T1000 (cell line): ENCODE data around the gene CTSF.
"Not testable (repeated sequence)": the region's sequence is repeated elsewhere in the genome, so short reads cannot be mapped to it uniquely, and the experiment has no call there.

Experiments
- DNase-seq: peaks from one replicate; lab custom pipeline; 2025; ENCODE audit warnings: mixed read lengths; lab: John Stamatoyannopoulos, UW

The CTSF gene

DNA sequence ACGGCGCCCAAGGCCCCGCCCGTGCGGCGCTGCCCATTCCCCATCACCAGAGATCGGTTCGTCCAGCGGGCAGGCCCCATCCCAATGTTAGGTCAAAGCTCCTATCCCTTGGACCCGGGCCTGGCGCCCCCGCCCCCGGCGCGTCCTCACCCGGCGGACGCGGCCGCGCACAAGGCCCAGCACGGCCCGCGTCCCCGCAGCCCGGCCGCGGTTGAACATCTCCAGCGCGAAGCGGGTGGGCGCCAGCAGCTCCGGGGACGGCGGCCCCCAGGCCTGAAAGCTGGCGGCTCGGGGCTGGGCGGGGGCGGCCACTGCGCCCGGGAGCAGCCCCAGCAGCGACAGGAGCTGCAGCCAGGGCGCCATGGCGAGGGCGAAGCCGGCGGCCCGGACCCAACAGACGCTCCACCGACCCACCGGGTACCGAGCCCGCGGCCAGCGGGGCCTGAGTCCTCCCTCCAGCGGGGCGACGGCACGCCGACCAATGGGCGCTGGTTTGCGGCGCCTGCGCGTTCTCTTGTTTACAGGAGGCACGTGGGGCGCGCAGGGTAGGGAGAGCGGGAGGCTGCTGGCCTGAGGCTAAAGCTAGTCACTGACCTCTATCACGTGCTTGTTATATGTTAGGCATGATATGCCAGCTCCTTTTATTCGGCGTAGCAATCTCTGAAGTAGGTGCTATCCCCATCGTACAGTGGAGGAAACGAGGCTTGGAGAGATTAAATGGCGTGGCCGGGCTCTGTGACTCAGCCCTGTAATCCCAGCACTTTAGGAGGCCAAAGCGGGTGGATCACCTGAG lies at the start of gene CTSF:
CTSF (minus strand) TSS at position 483 of the 793 bp plus-strand sequence; CDS start at position 363, 120 bp downstream.
- DNase-seq = peak; percentile 61

DNA sequence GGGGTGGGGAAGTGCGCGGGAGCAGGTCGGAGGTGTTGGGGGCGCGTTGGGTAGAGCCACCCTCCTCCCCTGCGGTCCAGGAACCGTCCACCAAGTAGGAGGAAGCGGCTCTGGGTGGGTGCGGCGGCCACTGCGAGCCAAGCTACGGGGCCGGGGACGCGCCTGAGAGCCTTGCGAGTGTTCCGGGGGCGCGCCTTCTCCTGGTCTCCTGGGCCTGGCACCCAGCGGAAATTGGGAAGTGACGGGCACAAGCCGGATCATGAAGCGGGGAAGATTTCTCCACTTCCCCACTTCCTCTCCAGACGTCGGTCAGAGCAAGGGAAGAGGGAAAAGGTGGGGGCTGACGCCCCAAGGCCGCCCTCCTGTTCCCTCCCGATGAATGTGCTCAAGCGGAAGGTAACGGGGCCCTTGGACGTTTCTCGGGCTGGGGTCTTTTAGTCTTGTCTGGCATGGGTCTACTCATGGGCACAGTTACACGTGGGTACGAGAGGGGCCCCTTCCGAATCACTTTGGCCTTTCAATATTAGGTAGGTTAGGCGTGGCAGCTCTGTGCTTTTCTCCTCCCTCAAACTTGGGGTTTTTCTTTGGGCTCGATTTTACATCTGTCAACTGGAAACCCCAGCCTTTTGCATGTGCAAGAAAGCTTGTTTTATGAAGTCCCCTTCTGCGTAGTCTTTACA lies 48.9 kb upstream of the CTSF start:
- no peak for DNase-seq

DNA sequence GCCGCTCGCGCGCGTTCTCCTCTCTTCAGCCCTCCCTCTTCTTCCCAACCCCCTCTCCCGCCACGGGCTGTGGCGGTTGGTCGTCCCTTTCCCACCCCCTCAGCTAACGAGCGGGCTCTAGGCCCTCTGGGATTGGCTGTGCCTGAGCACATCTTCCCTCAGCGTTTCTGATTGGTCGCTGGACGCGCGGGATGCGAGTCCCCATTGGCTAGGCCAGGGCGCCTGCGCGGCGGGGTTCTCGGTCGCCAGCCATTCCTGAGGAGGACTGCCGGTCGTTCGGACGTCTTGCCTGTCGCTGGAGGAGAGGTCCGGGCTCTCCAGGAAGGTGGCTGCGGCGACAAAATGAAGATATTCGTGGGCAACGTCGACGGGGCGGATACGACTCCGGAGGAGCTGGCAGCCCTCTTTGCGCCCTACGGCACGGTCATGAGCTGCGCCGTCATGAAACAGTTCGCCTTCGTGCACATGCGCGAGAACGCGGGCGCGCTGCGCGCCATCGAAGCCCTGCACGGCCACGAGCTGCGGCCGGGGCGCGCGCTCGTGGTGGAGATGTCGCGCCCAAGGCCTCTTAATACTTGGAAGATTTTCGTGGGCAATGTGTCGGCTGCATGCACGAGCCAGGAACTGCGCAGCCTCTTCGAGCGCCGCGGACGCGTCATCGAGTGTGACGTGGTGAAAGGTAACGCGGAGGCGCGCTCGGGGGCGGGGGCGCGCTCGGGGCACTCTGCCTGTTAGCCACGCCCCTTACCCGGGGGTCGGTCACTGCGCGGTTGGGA lies 48.2 kb upstream of the CTSF start, which contains the start of gene RBM14:
RBM14 (plus strand) TSS at position 252 of the 776 bp plus-strand sequence; CDS start at position 343, 91 bp downstream.
- DNase-seq = peak; percentile 99

DNA sequence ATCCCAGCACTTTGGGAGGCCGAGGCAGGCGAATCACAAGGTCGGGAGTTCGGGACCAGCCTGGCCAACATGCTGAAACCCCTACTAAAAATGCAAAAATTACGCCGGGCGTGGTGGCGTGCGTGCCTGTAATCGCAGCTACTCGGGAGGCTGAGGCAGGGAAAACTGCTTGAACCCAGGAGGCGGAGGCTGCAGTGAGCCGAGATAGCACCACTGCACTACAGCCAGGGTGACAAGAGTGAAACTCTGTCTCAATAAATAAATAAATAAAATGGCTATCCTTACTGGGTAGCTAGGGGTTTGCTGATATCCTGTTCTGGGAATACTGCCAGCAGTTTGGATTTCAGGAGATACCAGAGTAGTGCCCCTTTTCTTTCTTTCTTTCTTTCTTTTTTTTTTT lies 45.7 kb upstream of the CTSF start:
- DNase-seq = no peak

DNA sequence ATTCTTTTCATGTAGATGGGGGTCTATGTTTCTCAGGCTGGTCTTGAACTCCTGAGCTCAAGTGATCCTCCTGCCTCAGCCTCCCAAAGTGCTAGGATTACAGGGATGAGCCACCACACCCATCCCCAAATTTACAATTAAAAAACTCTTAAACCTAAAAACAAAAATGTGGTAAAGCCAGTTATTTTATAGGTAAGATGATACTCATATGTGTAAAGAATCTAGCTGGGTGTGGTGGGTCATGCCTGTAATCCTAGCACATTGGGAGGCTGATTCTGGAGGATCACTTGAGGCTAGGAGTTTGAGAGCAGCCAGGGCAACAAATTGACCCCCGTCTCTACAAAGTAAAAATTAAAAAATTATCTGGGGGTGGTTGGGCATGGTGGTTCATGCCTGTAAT lies 44.1 kb upstream of the CTSF start:
- DNase-seq = no peak

DNA sequence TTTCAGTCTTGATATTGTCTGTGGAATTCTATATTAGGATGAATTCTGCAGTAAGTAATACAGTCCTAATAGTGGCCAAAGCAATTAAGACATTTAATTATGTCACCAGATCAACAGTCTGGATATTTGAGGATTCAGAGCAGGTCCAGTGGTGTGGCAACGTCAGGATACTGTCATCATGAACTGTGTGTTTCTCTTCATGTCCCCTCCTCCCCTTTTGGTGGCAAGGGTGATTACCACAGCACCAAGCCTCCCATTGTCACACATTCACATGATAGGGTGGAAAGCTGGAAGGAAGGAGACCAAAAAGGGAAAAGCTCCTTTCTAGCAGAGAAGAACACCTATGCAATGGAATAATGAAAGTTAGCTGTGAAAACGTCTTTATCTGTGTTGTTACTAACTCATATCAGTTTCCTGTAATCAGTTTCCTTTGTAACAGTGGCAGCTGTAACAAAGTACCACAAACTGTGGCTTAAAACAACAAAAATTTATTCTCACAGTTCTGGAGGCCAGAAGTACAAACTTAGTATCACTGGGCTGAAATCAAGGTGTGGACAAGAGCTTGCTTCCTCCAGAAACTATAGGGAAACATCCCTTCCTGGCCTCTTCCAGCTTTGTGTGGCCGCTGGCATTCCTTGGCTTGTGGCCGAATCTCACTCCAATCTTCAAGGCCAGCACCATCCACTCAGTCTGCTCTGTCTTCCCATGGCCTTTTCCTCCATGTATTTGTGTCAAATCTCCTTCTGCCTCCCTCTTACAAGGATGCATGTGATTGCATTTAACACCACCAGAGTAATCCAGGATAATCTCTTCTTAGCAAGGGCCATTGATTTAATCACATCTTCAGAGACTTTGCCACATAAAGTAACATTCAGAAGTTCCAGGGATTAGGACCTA lies 41.6 kb upstream of the CTSF start:
- DNase-seq = no peak

DNA sequence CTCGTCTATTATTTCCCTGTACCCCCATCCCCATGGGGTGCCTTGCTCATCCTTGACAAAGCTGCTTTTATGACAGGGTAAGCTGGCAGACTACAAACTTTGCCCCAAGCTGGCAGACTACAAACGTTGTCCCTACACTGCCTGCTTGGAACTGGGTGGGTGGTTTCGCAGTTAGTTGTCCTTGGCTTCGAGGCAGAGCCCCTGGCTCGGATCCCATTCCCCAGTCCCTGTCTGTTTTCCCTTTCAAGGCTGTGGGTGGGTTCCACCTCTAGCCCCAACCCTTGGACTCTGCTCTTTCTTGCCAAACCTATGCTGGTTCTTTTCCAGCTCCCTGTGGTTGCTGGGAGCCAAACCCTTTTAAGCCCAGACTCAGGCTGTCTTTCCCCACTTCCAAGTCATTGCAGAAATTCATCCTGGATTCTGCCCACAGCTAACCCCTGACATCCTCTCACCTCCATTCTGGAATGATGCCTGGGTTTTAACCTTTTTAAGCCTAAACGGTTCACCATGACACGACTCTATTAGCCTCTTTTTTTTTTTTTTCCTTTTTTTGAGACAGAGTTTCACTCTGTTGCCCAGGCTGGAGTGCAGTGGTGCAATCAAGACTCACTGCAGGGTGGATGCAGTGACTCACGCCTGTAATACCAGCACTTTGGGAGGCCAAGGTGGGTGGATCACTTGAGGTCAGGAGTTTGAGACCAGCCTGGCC lies 38.9 kb upstream of the CTSF start:
- peak; percentile 59 for DNase-seq

DNA sequence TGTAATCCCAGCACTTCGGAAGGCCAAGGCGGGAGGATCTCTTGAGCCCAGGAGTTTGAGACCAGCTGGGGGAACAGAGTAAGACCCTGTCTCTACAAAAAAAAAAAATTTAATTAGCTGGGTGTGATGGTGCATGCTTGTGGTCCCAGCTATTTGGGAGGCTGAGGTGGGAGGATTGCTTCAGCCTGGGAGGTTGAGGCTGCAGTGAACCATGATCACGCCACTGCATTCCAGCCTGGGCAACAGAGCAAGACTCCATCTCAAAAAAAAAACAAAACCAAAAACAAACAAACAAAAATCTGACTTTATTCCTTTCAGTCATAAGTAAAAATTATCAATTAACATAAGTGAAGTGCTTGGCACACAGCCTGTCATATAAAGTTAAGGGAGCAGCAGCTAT lies 38.2 kb upstream of the CTSF start:
- DNase-seq = not testable (repeated sequence)

DNA sequence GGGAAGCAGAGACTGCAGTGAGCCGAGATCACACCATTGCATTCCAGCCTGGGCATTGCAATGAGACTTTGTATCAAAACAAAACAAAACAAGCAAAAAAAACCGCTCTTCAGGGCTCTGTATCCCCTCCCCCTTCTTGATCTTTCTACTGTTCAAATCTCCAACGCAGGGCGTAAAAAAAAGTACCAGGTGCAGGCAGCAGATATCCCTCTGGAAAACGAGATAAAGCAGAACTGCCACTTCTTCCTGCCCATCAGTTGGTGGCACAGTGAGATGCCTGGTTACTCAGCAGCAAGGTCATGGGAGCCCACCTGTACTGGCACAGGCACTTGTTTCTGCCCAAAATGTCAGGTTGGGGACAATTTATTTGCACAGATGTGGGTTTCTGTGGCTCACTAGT lies 35.7 kb upstream of the CTSF start:
- no peak for DNase-seq

DNA sequence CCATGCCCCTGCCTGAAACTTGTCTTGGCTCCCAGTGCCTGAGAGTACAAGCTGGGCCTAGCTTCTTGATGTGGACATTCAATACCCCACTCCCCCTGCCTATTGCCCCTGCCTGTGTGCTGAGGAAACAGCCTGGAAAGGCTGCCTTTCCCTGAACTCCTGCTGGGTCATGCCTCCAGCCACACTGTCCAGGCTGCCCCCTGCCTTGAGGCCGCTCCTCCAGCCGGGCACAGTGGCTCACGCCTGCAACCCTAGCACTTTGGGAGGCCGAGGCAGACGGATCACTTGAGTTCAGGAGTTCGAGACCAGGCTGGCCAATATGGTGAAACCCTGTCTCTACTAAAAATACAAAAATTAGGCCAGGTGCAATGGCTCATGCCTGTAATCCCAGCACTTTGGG lies 34.7 kb upstream of the CTSF start:
- no peak for DNase-seq

DNA sequence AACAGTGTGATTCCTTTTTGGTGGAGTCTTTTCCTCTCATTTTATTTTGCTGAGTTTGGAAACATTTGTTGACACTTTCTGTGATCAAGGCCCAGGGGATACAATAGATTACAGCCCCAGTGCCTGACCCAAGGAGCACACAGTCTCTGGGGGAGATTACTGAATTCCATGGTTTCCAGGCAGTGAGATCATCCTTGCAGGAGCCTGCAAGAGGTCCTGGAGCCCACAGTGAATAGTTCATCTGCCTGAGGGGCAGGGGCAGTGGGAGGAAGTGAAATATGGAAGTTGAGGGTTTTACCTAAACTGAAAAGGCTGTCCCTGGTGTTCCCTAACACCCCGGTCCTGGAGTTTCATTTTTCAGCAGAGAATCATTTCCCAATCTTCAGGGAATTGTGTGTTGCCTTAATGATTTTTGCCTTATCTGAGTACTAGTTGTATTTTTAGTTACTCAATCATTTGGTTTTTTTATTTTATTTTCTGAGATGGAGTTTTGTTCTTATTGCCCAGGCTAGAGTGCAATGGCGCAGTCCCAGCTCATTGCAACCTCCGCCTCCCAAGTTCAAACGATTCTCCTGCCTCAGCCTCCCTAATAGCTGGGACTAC lies 32.3 kb upstream of the CTSF start:
- no peak for DNase-seq

DNA sequence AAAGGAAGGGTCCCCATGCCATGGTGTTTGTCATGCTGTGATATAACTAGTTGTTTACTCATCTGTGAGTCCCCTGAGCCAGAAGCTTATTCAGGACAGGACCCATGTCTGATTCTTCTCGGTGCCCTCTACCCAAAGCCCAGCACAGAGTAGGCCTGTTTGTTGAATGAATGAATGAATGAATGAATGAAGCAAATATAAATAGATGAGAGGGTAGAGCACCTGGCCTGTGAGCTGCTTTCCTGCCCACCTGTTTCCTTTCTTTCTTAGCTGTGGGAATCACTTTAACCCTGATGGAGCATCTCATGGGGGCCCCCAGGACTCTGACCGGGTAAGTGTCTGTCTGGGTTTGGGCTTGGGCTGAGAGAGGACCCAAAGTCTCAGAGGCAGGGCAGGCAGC lies 31.8 kb upstream of the CTSF start:
- no peak for DNase-seq

DNA sequence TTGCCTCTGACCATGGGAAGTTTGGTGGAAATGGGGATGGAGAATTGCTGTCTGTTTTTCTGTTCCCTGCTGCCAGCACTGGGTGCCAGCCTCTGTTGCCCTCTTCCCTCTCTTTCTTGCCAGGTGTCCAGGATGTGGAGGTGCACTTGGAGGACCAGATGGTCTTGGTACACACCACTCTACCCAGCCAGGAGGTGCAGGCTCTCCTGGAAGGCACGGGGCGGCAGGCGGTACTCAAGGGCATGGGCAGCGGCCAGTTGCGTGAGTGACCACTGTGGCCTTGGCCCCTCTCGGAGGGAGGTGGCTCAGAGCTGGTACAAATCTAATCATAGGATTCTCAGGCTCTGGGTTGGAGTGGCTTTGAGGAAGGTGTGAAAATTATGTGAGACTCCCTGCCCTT lies 30.6 kb upstream of the CTSF start:
- no peak for DNase-seq

DNA sequence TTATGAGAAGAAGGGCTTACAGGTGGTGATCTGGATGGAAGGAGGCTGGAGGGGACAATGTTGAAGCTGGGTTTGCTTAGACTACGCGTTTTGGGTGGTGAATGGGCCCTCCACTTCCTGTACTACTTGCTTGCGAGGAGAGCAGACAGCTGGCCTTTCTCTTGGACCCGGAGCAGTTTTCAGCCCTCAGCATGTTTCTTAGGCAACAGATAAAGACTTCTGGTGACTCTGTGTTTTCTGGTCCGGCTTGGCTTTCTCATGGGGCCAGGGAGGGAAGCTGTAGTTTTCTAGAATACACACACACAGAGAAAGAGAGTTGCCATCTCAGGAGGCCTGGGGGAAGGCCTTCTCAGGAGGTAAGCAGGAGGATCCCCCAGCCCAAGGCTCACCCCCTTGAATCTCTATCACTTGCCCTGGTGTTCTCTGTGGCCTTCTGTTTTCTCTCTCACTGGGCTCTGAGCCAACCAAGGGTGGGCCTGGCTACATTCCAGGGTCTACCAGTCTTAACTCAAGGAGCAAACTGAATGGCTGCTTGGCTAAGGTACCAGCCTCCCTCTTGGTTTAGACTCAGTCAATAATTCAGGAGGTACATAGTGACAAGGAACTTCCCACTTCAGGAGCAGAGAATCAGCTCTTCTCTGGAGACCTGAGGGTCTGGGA lies 27.0 kb upstream of the CTSF start:
- no peak for DNase-seq

DNA sequence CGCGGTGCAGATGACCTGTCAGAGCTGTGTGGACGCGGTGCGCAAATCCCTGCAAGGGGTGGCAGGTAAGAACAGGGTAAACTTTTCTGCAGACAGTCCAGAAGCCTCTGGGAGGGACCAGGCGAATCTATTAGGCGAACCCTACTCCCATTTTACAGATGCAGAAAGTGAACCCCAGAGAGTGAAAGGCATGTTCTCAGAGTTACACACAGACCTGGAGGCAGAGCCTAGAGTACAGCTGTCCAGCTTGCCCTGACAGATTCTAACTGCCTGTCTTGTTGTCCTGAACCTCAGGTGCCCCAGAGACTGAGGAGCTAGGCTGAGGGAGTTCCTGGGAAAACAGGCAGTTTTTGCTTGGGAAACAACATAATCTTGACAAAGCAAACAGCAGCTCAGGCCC lies 25.2 kb upstream of the CTSF start:
- no peak for DNase-seq

DNA sequence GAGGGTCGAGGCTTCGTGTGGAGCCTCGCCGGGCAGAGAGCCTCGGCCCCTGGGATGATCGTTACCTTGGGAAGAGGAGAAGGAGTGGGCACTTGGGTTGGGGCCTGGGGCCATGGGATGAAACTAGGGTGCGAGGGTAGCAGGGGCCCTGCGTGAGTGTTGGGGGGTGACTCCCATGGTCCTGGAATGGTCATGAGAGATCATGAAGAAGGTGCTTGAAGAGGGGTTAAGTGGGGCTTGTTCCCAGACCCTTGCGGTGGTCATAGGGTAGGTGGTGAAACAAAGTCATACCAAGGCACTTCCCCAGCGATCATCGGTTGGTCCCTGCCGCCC lies 24.9 kb upstream of the CTSF start:
- no peak for DNase-seq

DNA sequence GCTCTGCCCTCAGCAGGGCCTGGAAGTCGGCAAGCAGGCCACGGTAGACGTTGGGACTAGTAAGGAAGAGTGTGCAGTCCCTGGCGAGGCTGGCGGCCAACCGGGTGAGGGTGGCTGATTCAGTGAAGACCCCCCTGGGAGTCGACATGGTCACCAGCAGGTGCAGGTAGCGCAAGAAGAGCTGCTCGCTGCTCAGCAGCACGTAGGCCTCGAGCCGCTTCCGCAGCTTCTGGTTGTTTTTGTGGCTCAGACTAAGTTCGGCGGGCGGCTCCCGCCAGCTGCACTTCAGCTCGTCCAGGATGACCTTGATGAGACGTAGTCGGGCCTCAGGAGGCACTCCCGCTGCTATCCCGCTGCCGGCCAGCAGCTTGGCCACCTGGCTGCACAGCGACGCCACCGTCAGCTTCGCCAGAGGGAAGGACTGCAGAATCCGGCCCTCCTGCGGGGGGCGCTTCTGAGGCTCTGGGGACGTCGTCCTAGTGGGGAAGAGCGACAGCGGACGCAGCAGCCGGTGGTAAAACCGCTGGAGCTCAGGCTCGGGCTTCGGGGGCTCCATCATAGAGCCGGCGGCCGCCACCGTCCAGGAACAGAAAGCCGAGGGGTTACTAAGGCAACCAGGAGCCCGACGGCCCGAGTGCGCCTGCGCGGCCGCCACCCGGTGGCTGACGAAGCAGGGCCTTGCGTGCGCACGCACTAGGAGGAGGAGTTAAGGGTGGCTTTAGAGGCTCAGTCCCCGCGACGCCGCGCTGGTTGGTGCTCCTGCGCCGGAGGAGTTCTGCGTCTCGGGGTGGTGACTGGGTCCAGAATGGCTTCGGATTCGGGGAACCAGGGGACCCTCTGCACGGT lies 24.3 kb upstream of the CTSF start, which contains the start of the genes CCDC87 and CCS:
CCDC87 (minus strand) TSS at position 607 of the 846 bp plus-strand sequence; CDS start at position 559, 48 bp downstream.
CCS (plus strand) TSS at position 729 of the 846 bp plus-strand sequence; CDS start at position 806, 77 bp downstream.
- peak; percentile 95 for DNase-seq

DNA sequence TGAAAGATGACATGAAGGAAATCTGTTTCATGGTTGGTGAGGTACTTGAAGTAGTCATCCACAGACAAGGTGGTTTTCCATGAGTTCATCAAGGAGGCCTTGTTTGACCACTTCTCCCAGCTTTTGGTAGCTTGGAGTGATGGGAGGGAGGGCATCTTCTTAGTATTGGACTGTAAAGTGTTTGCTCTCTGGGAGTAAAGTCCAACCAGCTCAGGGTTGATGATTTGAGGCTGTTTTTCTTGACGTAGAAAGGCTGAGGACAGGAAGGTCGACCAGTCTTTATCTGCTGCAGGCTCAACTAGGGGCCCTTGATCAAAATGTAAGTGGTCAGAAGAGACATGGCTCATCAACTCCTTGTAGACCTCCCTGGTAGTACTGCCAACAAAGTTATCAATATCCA lies 22.8 kb upstream of the CTSF start:
- no peak for DNase-seq
